ENCODE measurements around the gene PXMP4. TPM values are rescaled to one million over a fixed set of nuclear protein-coding genes. Genes with fewer than 3 reads are reported as not detected.

The PXMP4 gene
- total RNA-seq, 1 donor from 2014 or later, result 6.0 TPM

- peaks cover 4% of the 10 kb centered on the region for H3K36me3 Mint-ChIP-seq (ENCODE audit: low read depth, unreplicated experiment)
- no peaks in the 10 kb centered on the region for H3K9me3 Mint-ChIP-seq (ENCODE audit: unreplicated experiment)
- DNase-seq (ENCODE audit: low spot score), result no peak
- TF ChIP-seq CTCF (IDR thresholded peaks at IDR 0.05; ENCODE audit: unreplicated experiment), result no peak
- H3K4me1 Mint-ChIP-seq (ENCODE audit: unreplicated experiment), result peaks cover 3% of the 10 kb centered on the region
- H3K27me3 Mint-ChIP-seq (ENCODE audit: unreplicated experiment), result peaks cover 2% of the 10 kb centered on the region
- H3K27ac Mint-ChIP-seq (ENCODE audit: unreplicated experiment), result no peak overlapping the region
- no peak overlapping the region for H3K4me3 Mint-ChIP-seq (ENCODE audit: unreplicated experiment)
Measured at GRCh38 chr20:33681728-33682353, 38.3 kb downstream of the PXMP4 start.

- Mint-ChIP-seq H3K27ac (ENCODE audit: unreplicated experiment) (no peak overlapping the region), H3K27me3 (ENCODE audit: unreplicated experiment) (peaks cover 4% of the 10 kb centered on the region), H3K9me3 (ENCODE audit: unreplicated experiment) (no peaks in the 10 kb centered on the region), H3K36me3 (ENCODE audit: low read depth, unreplicated experiment) (peaks cover 4% of the 10 kb centered on the region), H3K4me3 (ENCODE audit: unreplicated experiment) (no peak overlapping the region), H3K4me1 (ENCODE audit: unreplicated experiment) (no peaks in the 10 kb centered on the region)
- no peak for DNase-seq (ENCODE audit: low spot score)
- no peak for TF ChIP-seq CTCF (IDR thresholded peaks at IDR 0.05; ENCODE audit: unreplicated experiment)
Measured at GRCh38 chr20:33681288-33681687, 38.8 kb downstream of the PXMP4 start.

- Mint-ChIP-seq H3K9me3 (ENCODE audit: unreplicated experiment) (no peaks in the 10 kb centered on the region), H3K36me3 (ENCODE audit: low read depth, unreplicated experiment) (peaks cover 4% of the 10 kb centered on the region), H3K4me1 (ENCODE audit: unreplicated experiment) (no peaks in the 10 kb centered on the region), H3K27ac (ENCODE audit: unreplicated experiment) (no peak overlapping the region), H3K27me3 (ENCODE audit: unreplicated experiment) (peaks cover 5% of the 10 kb centered on the region), H3K4me3 (ENCODE audit: unreplicated experiment) (no peak overlapping the region)
- TF ChIP-seq CTCF (IDR thresholded peaks at IDR 0.05; ENCODE audit: unreplicated experiment), result no peak
- DNase-seq (ENCODE audit: low spot score), result no peak
Measured at GRCh38 chr20:33680686-33681085, 39.4 kb downstream of the PXMP4 start.

- H3K27ac Mint-ChIP-seq (ENCODE audit: unreplicated experiment), result no peak overlapping the region
- no peak for TF ChIP-seq CTCF (IDR thresholded peaks at IDR 0.05; ENCODE audit: unreplicated experiment)
- peaks cover 7% of the 10 kb centered on the region for H3K27me3 Mint-ChIP-seq (ENCODE audit: unreplicated experiment)
- no peaks in the 10 kb centered on the region for H3K9me3 Mint-ChIP-seq (ENCODE audit: unreplicated experiment)
- peaks cover 8% of the 10 kb centered on the region for H3K36me3 Mint-ChIP-seq (ENCODE audit: low read depth, unreplicated experiment)
- no peak for DNase-seq (ENCODE audit: low spot score)
- H3K4me1 Mint-ChIP-seq (ENCODE audit: unreplicated experiment), result peaks cover 3% of the 10 kb centered on the region
- no peak overlapping the region for H3K4me3 Mint-ChIP-seq (ENCODE audit: unreplicated experiment)
Measured at GRCh38 chr20:33679758-33680485, 40.2 kb downstream of the PXMP4 start.
